Nephron progenitor cell (in vitro differentiated cells): ENCODE measurements around the gene NFATC2.

Experiments used
- DNase-seq: peaks from one replicate; pipeline ENCODE4 v3.0.0; 2021
- H3K27ac Mint-ChIP-seq: 2 replicates; pipeline ENCODE4 v1.8.0; 2021; ENCODE audit warnings: mild to moderate bottlenecking, moderate library complexity, mixed read lengths
- H3K27me3 Mint-ChIP-seq: 2 replicates; pipeline ENCODE4 v1.8.0; 2021; ENCODE audit warnings: mild to moderate bottlenecking, low read depth, mixed read lengths; ENCODE audit not compliant: poor library complexity
- H3K36me3 Mint-ChIP-seq: 2 replicates; pipeline ENCODE4 v1.8.0; 2021; ENCODE audit warnings: low read depth, mixed read lengths
- H3K4me1 Mint-ChIP-seq: 2 replicates; pipeline ENCODE4 v1.8.0; 2021; ENCODE audit warnings: mixed read lengths
- H3K4me3 Mint-ChIP-seq: 2 replicates; pipeline ENCODE4 v1.8.0; 2021; ENCODE audit warnings: mild to moderate bottlenecking, moderate library complexity, mixed read lengths
- H3K9me3 Mint-ChIP-seq: 2 replicates; pipeline ENCODE4 v1.8.0; 2021; ENCODE audit warnings: mild to moderate bottlenecking, moderate library complexity, mixed read lengths
- TF ChIP-seq, protein P1 (sequence below): fragments of 200-600 bp; sonication (generic); IDR thresholded peaks from 2 replicates; pipeline ENCODE4 v1.5.0; 2021; ENCODE audit warnings: antibody characterized with exemption

The NFATC2 gene

DNA sequence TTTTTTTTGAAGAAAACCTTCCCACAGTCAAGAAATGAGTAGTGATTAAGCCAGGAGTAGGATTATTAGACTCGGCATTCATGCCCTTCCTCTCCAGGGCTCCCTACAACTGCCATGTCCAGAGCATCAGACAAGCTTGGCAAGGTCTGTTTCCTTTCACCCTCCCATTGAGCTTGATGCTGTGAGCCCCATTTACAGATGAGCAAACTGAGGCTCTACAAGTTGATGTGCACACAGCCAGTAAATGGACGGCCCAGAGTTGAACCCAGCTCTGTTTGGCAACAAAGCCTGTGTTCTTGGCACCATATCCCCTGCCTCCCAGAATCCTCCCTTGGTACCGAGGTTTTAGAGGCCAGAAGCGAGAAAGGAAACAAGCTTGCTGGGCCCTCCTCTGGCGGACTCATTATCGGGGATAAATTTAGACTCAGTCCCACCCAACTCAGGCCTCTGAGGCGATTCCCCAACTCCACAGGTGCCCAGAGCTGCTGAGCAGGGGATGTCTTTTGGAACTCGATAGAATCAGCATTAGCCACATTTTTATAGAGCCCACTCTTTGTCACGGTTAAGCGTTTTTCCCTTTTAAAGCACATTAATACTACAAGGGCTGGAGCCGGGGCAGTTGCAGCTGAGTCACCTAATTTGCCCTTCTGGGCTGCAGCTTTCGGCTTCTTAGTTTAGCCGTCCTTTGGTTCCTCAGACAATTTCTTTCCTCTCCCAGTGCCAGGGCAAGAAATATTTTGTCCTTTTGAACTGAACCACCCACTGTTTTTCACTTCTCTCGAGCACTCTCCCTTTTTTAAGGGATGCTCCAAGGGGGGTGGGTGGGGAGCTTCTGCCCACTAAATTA lies 23.0 kb upstream of the NFATC2 start:
- no peak overlapping the region for H3K4me3 Mint-ChIP-seq
- no peaks in the 10 kb centered on the region for H3K36me3 Mint-ChIP-seq
- TF ChIP-seq, protein P1, sequence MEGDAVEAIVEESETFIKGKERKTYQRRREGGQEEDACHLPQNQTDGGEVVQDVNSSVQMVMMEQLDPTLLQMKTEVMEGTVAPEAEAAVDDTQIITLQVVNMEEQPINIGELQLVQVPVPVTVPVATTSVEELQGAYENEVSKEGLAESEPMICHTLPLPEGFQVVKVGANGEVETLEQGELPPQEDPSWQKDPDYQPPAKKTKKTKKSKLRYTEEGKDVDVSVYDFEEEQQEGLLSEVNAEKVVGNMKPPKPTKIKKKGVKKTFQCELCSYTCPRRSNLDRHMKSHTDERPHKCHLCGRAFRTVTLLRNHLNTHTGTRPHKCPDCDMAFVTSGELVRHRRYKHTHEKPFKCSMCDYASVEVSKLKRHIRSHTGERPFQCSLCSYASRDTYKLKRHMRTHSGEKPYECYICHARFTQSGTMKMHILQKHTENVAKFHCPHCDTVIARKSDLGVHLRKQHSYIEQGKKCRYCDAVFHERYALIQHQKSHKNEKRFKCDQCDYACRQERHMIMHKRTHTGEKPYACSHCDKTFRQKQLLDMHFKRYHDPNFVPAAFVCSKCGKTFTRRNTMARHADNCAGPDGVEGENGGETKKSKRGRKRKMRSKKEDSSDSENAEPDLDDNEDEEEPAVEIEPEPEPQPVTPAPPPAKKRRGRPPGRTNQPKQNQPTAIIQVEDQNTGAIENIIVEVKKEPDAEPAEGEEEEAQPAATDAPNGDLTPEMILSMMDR = no peak
- DNase-seq = no peak
- peaks cover 60% of the 10 kb centered on the region for H3K27me3 Mint-ChIP-seq
- H3K4me1 Mint-ChIP-seq = peaks cover 30% of the 10 kb centered on the region
- peaks cover 15% of the 10 kb centered on the region for H3K9me3 Mint-ChIP-seq
- no peak overlapping the region for H3K27ac Mint-ChIP-seq

DNA sequence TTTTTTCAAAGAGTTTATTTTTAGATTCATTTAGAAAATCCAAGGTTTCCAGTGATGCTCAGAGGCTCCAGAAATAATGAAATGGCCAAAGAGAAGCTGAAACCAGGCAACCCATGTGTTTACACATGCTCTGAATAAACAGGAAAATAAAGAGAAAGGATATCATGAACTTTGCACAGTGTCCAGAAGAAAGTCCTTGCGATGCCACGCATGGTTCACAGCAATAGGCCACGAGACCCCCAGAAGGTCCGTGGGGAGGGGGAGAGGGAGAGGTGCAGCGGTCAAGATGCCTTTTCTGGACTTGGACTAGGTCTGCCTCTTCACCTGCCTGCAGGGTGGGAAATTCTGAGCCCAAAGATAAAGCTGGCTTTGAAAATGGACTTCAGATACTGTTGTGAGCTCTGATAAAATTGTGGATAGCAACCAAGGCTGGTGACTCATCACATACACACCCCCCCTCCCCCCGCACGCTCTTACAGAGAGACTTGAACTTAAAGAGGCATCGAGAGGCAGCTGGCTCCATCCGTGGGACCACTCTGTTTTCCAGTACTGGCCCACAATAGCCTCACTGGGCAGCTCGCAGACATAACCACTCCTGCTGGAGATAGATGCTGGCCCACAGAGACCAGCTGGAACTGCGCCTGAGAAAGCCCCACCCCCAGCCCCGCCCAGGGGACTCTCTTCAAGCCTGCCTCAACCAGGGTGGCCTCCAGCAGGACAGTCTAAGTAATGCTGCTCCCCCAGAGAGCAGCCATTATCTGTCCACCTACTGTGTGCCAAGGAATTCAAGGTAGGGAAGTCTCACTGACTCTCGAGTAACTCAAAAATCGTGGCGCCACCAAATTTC lies 21.2 kb upstream of the NFATC2 start:
- DNase-seq = peak; percentile 54
- Mint-ChIP-seq H3K9me3 (peaks cover 8% of the 10 kb centered on the region), H3K36me3 (no peaks in the 10 kb centered on the region), H3K4me1 (peaks cover 41% of the 10 kb centered on the region), H3K27ac (no peak overlapping the region), H3K27me3 (peaks cover 69% of the 10 kb centered on the region), H3K4me3 (peak overlapping the region; percentile 81)
- TF ChIP-seq, protein P1 = no peak

DNA sequence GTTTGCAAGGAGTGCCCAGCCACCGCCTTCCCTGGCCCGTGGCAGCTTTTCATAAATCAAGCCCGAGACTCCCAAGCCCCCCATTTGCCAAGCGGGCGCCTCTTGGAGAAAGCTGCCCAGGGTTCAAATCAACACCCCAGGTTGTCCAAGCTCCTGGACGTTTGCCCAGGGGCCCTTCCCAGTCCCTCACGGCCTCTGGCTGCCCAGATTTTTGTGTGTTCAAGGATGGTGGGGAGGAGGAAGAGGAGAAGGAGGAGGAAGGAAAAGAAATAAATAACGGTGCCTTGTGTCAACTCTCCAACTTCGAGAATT lies 20.6 kb upstream of the NFATC2 start:
- no peak for DNase-seq
- TF ChIP-seq, protein P1 = no peak
- Mint-ChIP-seq H3K36me3 (no peaks in the 10 kb centered on the region), H3K4me1 (peaks cover 41% of the 10 kb centered on the region), H3K27me3 (peaks cover 73% of the 10 kb centered on the region), H3K4me3 (peak overlapping the region; percentile 81), H3K9me3 (peaks cover 2% of the 10 kb centered on the region), H3K27ac (no peak overlapping the region)

DNA sequence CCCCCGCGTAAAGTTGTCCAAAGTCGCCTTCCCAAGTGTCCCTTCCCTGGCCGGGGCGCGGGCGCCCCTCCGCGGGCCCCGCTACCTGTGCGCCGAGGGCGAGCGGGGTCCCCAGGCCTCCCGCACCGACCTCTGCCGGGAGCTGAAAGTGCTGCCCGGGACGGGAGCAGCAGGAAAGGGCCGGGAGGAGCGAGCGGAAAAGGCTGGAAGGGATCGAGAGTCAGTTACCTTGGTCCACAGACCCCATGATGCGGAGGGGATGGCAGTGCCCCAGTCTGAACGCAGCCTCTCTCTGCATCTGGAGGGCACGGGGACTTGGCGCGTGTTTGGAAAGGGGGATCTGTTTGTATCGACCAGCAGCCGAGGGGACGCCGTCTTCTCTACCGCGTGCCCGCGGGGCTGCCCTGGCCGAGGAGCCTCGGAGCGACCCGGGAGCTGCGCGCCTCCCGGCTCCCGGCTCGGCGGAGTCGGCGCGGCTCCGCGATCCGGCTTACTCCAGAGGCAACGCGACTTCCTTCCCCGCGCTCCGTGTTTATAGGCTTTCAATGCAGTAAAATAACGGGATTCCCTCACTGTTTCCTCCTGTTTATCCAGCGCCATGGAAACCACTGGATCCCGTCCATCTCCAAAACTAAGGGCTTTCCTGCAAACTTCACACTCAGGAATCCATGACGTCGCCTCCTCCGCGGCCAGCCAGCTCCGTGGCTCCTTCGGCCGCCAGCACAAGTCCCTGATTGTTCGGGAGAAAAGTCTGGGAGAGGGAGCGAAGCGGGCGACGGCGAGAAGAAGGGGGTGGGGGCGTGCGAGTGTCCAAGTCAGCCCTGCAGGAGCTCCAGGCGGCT lies 20.0 kb upstream of the NFATC2 start:
- Mint-ChIP-seq H3K27me3 (peaks cover 74% of the 10 kb centered on the region), H3K9me3 (no peaks in the 10 kb centered on the region), H3K4me1 (peaks cover 41% of the 10 kb centered on the region), H3K27ac (peak overlapping the region; percentile 92), H3K4me3 (peak overlapping the region; percentile 81), H3K36me3 (no peaks in the 10 kb centered on the region)
- DNase-seq = peak; percentile 71
- TF ChIP-seq, protein P1 = no peak

DNA sequence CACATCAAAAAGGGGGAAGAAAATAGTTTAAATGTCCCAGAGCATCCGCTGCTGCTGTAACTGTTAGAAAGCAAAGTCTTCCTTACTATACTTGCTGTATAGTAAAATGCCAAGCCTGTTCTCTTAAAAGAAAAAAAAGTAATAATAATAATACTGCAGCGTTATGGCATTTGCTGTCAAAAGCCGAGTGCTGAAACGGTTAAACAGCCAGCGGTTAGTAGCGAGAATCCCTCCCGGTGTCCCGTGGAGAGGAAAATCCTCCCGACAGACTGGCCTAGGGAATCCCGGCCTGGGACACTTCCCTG lies 19.5 kb upstream of the NFATC2 start:
- peaks cover 75% of the 10 kb centered on the region for H3K27me3 Mint-ChIP-seq
- H3K27ac Mint-ChIP-seq = no peak overlapping the region
- H3K9me3 Mint-ChIP-seq = no peaks in the 10 kb centered on the region
- H3K4me3 Mint-ChIP-seq = peak overlapping the region; percentile 81
- no peak for DNase-seq
- H3K36me3 Mint-ChIP-seq = no peaks in the 10 kb centered on the region
- H3K4me1 Mint-ChIP-seq = peaks cover 41% of the 10 kb centered on the region
- TF ChIP-seq, protein P1 = no peak
